Gastroesophageal sphincter (tissue), 4 donors: Measurements from ENCODE around the gene IGFL4. TPM values are rescaled to one million over a fixed set of nuclear protein-coding genes. Genes with fewer than 3 reads are reported as not detected.

Experiments
- ATAC-seq: fragments of 150-250 bp; one replicate; pipeline ENCODE4 v1.9.1; 2016; ENCODE audit warnings: mild to moderate bottlenecking, moderate library complexity
- H3K27ac ChIP-seq, 4 donors: fragments of 200-600 bp; sonication (generic) in 3 of 4; 1 replicate in 3 of 4; 2 replicates in 1 of 4; pipeline ENCODE4 v1.5.1; 2016 to 2019
- H3K27me3 ChIP-seq: fragments of 200-600 bp; sonication (generic); one replicate; pipeline ENCODE4 v1.5.1; 2019
- H3K36me3 ChIP-seq, 2 donors: fragments of 200-600 bp; sonication (generic); one replicate each; pipeline ENCODE4 v1.5.1; 2019; ENCODE audit warnings: control low read depth in 1 of 2
- H3K4me1 ChIP-seq, 3 donors: fragments of 200-600 bp; sonication (generic); 1 replicate in 2 of 3; 2 replicates in 1 of 3; pipeline ENCODE4 v1.5.1; 2016 to 2019; ENCODE audit warnings: control low read depth in 2 of 3
- H3K4me3 ChIP-seq, 2 donors: fragments of 200-600 bp; sonication (generic); one replicate each; pipeline ENCODE4 v1.5.1; 2019; ENCODE audit warnings: mild to moderate bottlenecking in 1 of 2, moderate library complexity in 1 of 2
- H3K9me3 ChIP-seq, 3 donors: fragments of 200-600 bp; sonication (generic); one replicate each; pipeline ENCODE4 v1.5.1; 2017 to 2019; ENCODE audit warnings: control low read depth in 2 of 3
- CTCF ChIP-seq, 4 experiments: fragments of 200-600 bp in 2 of 4; fragments of 450-650 bp in 2 of 4; sonication (generic) in 1 of 4; IDR thresholded peaks; one replicate each; pipeline ENCODE4 v1.5.1; 2017 to 2019; ENCODE audit warnings: antibody characterized with exemption in 4 of 4, mild to moderate bottlenecking in 2 of 4, moderate library complexity in 2 of 4
- EP300 ChIP-seq: sonication (generic); formaldehyde crosslinking; IDR thresholded peaks from one replicate; pipeline ENCODE4 v1.6.1; 2017; ENCODE audit warnings: antibody characterized with exemption, mild to moderate bottlenecking
- POLR2A ChIP-seq, 2 donors: fragments of 450-650 bp; IDR thresholded peaks; one replicate each; pipeline ENCODE4 v1.6.1; 2017; ENCODE audit warnings: antibody characterized with exemption in 2 of 2, mild to moderate bottlenecking in 2 of 2, moderate library complexity in 1 of 2
- POLR2AphosphoS5 ChIP-seq: sonication (generic); formaldehyde crosslinking; IDR thresholded peaks from one replicate; pipeline ENCODE4 v1.6.1; 2017; ENCODE audit warnings: antibody characterized with exemption
- WGBS, 2 donors: methylation state at CpG; one replicate each; pipeline ENCODE4 v1.1.5; 2018; ENCODE audit warnings: low coverage in 1 of 2; 5-methylcytosine and 5-hydroxymethylcytosine counted together
- total RNA-seq, 4 donors: library from RNA; depleted of rRNA; stranded (reverse); fragments of >200 nt; gene quantifications; one replicate each; pipeline ENCODE4 v1.1.0, GENCODE V29; 2016

Gene IGFL4
- total RNA-seq, 4 donors from 2014 or later: not detected

- H3K4me1 ChIP-seq: peaks cover 0 to 5% (median 0%) of the 10 kb centered on the region in 3 donors
- TF ChIP-seq POLR2AphosphoS5: no peak
- no peak for TF ChIP-seq EP300
- TF ChIP-seq POLR2A (IDR thresholded peaks at IDR 0.05): no peak
- TF ChIP-seq CTCF (IDR thresholded peaks at IDR 0.05): no peak
- WGBS, 2 donors: 80 to 91% methylated on average over 1 of the region's 5 CpGs
These were observed 8.8 kb downstream of the IGFL4 start for GRCh38 chr19:46031781-46032596.

GRCh38 chr19:46030812-46031550, 9.8 kb downstream of the IGFL4 start:
- Histone ChIP-seq H3K9me3 (no peaks in the 10 kb centered on the region), H3K36me3 (peaks cover 0 to 5% of the 10 kb centered on the region in 2 donors), H3K27me3 (peaks cover 62% of the 10 kb centered on the region), H3K4me1 (peaks cover 0 to 5% (median 0%) of the 10 kb centered on the region in 3 donors), H3K4me3 (no peak overlapping the region), H3K27ac (no peak overlapping the region)
- TF ChIP-seq EP300 (no peak), CTCF (IDR thresholded peaks at IDR 0.05) (no peak), POLR2AphosphoS5 (no peak), POLR2A (IDR thresholded peaks at IDR 0.05) (no peak)
- no peak for ATAC-seq
- WGBS, 2 donors: 50 to 52% methylated on average over 7 to 12 of the region's 12 CpGs

More at GRCh38 chr19:46031781-46032596, 8.8 kb downstream of the IGFL4 start:
- ATAC-seq: no peak
- Histone ChIP-seq H3K36me3 (no peaks in the 10 kb centered on the region), H3K27ac (no peak overlapping the region), H3K4me3 (no peak overlapping the region), H3K9me3 (no peaks in the 10 kb centered on the region), H3K27me3 (peaks cover 59% of the 10 kb centered on the region)

GRCh38 chr19:46025835-46026234, 15.0 kb downstream of the IGFL4 start:
- Histone ChIP-seq H3K4me3 (no peak overlapping the region), H3K4me1 (peaks cover 0 to 5% (median 0%) of the 10 kb centered on the region in 3 donors), H3K36me3 (peaks cover 0 to 5% of the 10 kb centered on the region in 2 donors), H3K27me3 (peaks cover 80% of the 10 kb centered on the region), H3K27ac (no peak overlapping the region), H3K9me3 (no peaks in the 10 kb centered on the region)
- no peak for TF ChIP-seq POLR2AphosphoS5
- no peak for TF ChIP-seq EP300
- TF ChIP-seq POLR2A (IDR thresholded peaks at IDR 0.05): no peak
- no peak for TF ChIP-seq CTCF (IDR thresholded peaks at IDR 0.05)
- 70 to 78% methylated on average over 3 of the region's 3 CpGs for WGBS, 2 donors
- ATAC-seq: no peak

GRCh38 chr19:46023311-46023779, 17.5 kb downstream of the IGFL4 start:
- peaks cover 65% of the 10 kb centered on the region for H3K27me3 ChIP-seq
- no peak for ATAC-seq
- no peak overlapping the region for H3K4me3 ChIP-seq
- no peak overlapping the region for H3K27ac ChIP-seq
- H3K4me1 ChIP-seq: no peaks in the 10 kb centered on the region
- WGBS, 2 donors: 64 to 93% methylated on average over 4 to 5 of the region's 11 CpGs
- H3K9me3 ChIP-seq: no peaks in the 10 kb centered on the region
- TF ChIP-seq POLR2A (IDR thresholded peaks at IDR 0.05) (no peak), CTCF (IDR thresholded peaks at IDR 0.05) (no peak), EP300 (no peak), POLR2AphosphoS5 (no peak)
- peaks cover 0 to 8% of the 10 kb centered on the region in 2 donors for H3K36me3 ChIP-seq
